ENCODE results near the gene LRRC71.

LRRC71 gene

GRCh38 chr1:156905176-156905575, 15.3 kb upstream of the LRRC71 start:
- DNase-seq (ENCODE audit: low read depth in 1 of 2, low spot score in 1 of 2): no peak

DNA sequence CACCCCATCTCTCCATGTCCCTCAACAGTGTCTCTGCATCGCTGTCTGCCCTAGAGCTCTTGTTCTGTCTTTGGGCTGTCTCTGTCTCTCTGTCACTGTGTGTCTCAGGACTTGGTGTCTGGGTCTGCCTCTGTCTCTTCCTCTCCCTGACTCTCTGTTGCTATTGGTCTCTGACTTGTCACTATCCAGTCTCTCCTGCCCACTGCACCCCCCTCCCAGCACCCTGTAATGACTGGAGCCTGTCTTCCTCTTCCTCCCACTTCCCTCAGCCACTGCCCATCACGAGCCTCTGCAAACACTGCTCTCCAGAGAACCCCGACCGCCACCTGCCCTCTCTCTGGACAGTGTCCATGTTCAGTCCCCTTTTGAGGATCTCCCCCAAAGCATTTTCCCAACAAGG, 14.8 kb upstream of the LRRC71 start:
- no peak for DNase-seq (ENCODE audit: low read depth in 1 of 2, low spot score in 1 of 2)

DNA sequence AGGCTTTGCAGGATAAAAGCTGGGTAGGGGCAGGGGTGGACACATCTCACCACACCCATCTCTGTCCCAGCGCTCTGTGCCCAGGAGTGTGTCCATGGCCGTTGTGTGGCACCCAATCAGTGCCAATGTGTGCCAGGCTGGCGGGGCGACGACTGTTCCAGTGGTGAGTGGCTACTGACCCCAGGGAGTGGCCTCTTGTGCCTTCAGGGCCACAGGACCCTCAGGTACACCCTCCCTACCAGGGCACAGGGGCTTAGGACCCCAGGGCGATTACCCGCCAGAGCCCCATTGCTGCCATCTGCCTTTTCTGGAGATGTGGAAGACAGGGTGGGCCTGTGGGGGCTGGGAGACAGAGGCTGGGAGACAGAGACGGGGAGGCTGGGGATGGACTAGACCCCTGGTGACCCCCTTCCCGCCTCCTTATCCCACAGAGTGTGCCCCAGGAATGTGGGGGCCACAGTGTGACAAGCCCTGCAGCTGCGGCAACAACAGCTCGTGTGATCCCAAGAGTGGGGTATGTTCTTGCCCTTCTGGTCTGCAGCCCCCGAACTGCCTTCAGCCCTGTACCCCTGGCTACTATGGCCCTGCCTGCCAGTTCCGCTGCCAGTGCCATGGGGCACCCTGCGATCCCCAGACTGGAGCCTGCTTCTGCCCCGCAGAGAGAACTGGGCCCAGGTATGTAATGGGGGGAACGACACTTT, 14.1 kb upstream of the LRRC71 start:
- no peak for DNase-seq (ENCODE audit: low read depth in 1 of 2, low spot score in 1 of 2)

- DNase-seq (ENCODE audit: low read depth in 1 of 2, low spot score in 1 of 2): no peak
Observed at GRCh38 chr1:156908541-156908940, 11.9 kb upstream of the LRRC71 start.

DNA sequence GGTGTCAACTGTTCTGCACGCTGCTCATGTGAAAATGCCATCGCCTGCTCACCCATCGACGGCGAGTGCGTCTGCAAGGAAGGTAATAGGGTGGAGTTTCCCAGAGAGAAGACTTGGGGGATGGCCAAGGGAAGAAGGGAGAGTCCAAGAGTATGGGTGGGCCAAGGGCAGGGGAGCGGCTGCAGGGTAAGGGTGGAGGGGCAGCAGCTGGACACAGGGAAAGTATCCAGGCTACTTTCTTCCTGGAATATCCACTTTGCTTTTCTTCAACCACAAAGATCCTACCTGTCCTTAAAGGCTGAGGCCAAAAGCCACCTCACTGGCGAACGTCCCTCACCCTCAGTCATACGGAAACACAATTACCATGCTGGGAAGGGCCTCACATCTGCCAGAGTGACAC, 11.5 kb upstream of the LRRC71 start:
- no peak for DNase-seq (ENCODE audit: low read depth in 1 of 2, low spot score in 1 of 2)

- no peak for DNase-seq (ENCODE audit: low read depth in 1 of 2, low spot score in 1 of 2)
Observed at GRCh38 chr1:156909671-156910070, 10.8 kb upstream of the LRRC71 start.

DNA sequence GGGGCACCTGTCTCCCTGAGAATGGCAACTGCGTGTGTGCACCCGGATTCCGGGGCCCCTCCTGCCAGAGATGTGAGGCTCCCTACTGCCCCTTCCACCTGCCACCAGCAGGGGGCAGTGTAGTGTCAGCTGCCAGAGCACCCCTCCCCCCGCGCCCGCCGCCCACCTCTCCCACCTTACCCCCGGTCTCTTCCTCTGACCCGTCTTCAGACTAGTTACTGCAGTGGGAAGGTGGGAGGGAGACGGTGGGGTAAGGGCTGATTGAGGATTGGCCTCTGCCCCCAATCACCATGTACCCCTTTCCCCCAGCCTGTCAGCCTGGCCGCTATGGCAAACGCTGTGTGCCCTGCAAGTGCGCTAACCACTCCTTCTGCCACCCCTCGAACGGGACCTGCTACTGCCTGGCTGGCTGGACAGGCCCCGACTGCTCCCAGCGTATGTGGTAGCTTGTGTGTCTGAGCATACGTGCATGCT, 10.1 kb upstream of the LRRC71 start:
- peak; percentile 24 to 47 for DNase-seq (ENCODE audit: low read depth in 1 of 2, low spot score in 1 of 2)

- DNase-seq (ENCODE audit: low read depth in 1 of 2, low spot score in 1 of 2): no peak
Observed at GRCh38 chr1:156911577-156912298, 8.7 kb upstream of the LRRC71 start.

DNA sequence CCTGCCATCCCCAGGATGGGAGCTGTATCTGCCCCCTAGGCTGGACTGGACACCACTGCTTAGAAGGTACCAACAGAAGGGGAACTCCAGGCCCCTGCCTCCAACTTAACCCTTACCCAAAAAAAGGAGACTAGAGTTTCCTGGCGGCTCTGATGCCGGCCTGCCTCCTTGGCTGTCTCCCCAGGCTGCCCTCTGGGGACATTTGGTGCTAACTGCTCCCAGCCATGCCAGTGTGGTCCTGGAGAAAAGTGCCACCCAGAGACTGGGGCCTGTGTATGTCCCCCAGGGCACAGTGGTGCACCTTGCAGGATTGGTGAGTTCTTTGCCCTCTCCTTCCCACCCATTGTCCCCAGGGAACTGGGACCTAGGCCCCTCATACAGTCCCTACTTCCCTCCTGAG, 8.1 kb upstream of the LRRC71 start:
- no peak for DNase-seq (ENCODE audit: low read depth in 1 of 2, low spot score in 1 of 2)

- no peak for DNase-seq (ENCODE audit: low read depth in 1 of 2, low spot score in 1 of 2)
Observed at GRCh38 chr1:156912861-156913808, 7.3 kb upstream of the LRRC71 start.

GRCh38 chr1:156913809-156914387, 6.5 kb upstream of the LRRC71 start:
- no peak for DNase-seq (ENCODE audit: low read depth in 1 of 2, low spot score in 1 of 2)

DNA sequence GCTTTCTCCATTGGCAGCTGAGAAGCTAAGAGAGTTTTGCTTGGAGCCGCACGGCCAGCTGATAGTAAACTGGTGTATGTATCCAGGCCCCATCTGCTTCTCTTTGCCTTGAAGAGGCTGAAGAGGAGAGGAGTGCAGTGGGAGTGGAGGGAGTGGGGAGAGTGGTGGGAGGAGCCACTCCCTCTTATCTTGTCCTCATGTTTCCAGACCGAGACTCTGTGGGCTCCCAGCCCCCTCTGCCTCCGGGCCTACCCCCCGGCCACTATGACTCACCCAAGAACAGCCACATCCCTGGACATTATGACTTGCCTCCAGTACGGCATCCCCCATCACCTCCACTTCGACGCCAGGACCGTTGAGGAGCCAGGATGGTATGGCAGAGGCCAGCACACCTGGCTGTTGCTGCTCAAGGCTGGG, 6.0 kb upstream of the LRRC71 start:
- DNase-seq (ENCODE audit: low read depth in 1 of 2, low spot score in 1 of 2): no peak

GRCh38 chr1:156921053-156921529, 659 bp downstream of the LRRC71 start:
- DNase-seq (ENCODE audit: low read depth in 1 of 2, low spot score in 1 of 2): no peak

DNA sequence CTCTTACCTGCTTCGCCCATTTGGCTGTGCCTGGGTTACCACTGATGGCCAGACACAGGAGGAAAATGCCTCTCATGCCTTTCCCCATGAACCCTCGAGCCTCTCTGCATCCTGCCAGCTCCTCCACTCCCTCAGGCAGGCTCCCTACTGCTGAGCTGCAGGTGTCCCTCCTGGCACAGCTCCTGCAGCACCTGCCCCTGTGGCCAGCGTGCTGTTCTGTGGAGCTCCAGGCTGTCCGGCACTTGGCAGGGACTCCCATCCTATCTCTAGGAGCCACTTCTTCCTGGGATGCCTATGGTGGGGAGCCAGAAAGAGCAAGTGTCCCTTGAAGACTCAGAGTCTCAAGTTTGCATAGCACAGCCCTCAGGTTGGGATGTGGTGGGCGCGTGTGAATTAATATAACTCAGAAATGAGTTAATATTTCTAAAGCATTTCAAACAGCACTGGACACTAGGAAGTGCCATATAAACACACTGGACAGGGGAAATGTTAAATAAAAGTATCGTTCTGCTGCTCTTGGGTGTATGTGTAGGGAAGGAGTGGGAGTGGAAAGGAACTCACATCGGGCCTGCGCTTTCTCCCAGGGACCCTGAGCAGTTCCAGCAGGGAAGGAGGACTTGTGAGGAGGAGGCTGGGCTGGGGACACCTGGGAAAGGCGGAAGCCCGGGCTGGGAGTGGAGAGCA, 2.7 kb downstream of the LRRC71 start:
- no peak for DNase-seq (ENCODE audit: low read depth in 1 of 2, low spot score in 1 of 2)

DNA sequence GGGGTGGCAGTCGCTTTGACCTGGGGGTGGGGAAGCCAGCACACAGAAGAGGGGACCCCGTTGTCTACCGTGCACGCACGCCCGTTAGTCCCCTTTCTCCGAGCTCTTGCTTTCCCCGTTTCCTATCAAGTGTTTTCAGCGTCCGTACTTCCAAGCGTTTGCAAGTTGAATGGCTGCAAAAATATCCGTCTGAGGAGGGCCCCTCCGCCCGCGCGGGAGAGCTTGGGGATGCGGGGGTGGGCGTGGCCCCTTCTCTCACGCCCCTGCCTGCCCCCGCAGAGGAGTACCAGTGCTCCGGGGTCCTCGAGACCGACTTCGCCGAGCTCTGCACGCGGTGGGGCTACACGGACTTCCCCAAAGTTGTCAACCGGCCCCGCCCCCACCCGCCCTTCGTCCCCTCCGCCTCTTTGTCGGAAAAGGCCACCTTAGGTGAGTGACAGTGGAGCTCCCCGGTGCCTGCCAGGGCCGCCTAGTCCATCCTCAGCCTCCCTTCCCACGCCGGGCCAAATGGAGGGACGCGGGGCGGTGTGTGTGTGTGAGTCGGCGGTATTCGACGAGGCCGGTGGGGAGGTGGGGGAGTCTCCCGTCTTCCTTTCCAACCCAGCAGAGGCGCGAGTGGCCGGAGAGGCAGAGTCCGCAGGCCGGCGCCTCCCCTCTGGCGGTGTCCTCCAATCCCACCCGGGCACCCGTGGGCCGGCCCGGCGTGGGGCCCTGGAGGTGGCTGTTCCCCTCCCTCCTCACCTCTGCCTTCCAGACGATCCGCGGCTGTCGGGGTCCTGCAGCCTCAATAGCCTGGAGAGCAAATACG, 3.4 kb downstream of the LRRC71 start:
- DNase-seq (ENCODE audit: low read depth in 1 of 2, low spot score in 1 of 2): no peak

DNA sequence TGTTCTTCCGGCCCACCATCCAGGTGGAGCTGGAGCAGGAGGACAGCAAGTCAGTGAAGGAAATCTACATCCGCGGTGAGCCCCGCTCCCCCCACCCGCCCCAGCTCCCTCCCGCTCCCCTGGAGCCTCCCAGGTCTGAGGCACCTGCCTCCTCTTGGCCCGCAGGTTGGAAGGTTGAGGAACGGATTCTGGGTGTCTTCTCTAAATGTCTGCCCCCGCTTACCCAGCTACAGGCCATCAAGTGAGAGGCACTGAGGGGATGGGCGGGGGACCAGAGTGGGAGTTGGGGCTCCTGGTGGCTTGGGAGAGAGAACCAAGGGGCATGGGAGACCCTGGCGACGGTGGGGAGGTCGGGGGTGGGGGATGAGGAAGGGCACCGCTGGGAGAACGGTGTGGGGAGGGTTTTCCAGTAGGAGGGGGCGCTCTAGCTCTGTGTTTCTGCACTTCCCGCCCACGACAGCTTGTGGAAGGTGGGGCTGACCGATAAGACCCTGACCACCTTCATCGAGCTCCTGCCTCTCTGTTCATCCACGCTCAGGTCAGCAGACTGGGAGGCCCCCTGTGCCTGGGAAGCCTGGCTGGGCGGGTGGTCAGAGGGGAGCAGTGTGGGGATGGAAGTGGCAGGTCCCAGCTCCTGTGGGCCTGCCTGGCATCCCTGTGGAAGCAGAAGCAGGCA, 4.2 kb downstream of the LRRC71 start:
- no peak for DNase-seq (ENCODE audit: low read depth in 1 of 2, low spot score in 1 of 2)

GRCh38 chr1:156925154-156926010, 5.0 kb downstream of the LRRC71 start:
- no peak for DNase-seq (ENCODE audit: low read depth in 1 of 2, low spot score in 1 of 2)

- no peak for DNase-seq (ENCODE audit: low read depth in 1 of 2, low spot score in 1 of 2)
Observed at GRCh38 chr1:156926175-156926574, 5.7 kb downstream of the LRRC71 start.
